Measurements from ENCODE around the gene MYOZ3. TPM values are rescaled to one million over a fixed set of nuclear protein-coding genes. Genes with fewer than 3 reads are reported as not detected.
A peak's percentile ranks its signal among the peaks of the same experiment; 100 is the strongest.

The MYOZ3 gene
- total and polyA plus RNA-seq, 2 of the 8 experiments (the other 6 are each of a cell fraction or from before 2014, with no cell fraction given) = 9.6 to 19.1 TPM

DNA sequence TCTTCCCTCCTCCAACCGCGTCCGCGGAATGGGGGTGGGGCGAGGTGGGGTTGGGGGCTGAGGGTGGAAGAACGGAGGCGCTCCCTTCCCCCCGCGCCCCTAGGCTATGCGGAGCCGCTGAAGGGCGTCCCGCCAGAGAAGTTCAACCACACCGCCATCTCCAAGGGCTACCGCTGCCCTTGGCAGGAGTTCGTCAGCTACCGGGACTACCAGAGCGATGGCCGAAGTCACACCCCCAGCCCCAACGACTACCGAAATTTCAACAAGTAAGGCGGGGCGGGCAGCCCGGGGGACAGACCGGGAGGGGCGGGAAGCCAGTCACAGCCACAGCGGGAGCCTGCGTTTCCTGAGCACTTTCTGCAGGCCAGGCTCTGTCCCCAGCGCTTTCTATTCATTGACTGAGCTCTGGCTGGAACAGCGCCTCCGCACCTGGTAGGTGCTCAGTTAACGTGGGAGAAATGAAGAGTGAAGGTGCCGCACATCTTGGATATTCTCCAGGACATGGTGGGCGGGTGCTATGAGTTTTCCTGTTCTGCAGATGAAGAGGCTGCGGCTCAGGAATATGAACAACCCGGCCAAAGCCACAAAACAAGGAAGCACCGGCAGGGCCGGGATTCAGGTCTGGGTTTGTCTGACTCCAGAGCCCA is 11.3 kb downstream of the MYOZ3 start (continued):
- TF ChIP-seq KDM4A (IDR thresholded peaks at IDR 0.05; ENCODE audit: low read depth, low read length, severe bottlenecking) = peak; percentile 21
- peak; percentile 7; the same call in 1 of the 2 replicates for TF ChIP-seq POLR2AphosphoS5 (IDR thresholded peaks at IDR 0.05; ENCODE audit: low read depth, low read length)
- TF ChIP-seq YY1 (IDR thresholded peaks at IDR 0.05; ENCODE audit: low read depth, low read length) = peak; percentile 47; the same call in 1 of the 2 replicates
- no peak for TF ChIP-seq RNF2 (IDR thresholded peaks at IDR 0.05; ENCODE audit: borderline replicate concordance, low read depth, low read length, missing control alignments, poor library complexity, severe bottlenecking)
